HepG2 (cell line): ENCODE data around the gene SERTM2. TPM values are rescaled to one million over a fixed set of nuclear protein-coding genes. Genes with fewer than 3 reads are reported as not detected.

ENCODE experiments used
- ATAC-seq: fragments of 200-7000 bp; cut with Tn5 transposase; 3 replicates; pipeline ENCODE4 v1.9.1; 2020; ENCODE audit warnings: mild to moderate bottlenecking, moderate library complexity
- BruUV-seq: library from RNA; stranded (reverse); fragments of 400-500 nt; replicated peaks from 2 replicates; lab custom pipeline; 2021; lab: Mats Ljungman, UMichigan
- CTCF ChIA-PET: fragments of 300-600 bp; formaldehyde crosslinking; extraction: SDS; loops from one replicate; lab custom pipeline; 2021; ENCODE audit warnings: low total read pairs, inconsistent platforms, low intra/inter-chr PET ratio; lab: Yijun Ruan, JAX
- POLR2A ChIA-PET: fragments of 350-600 bp; sonication (Branson Sonifier 250); formaldehyde crosslinking; loops from one replicate; lab custom pipeline; 2020; ENCODE audit warnings: antibody characterized with exemption, inconsistent platforms; lab: Yijun Ruan, JAX
- DNase-seq: peaks from one replicate; pipeline ENCODE4 v3.0.0-alpha.2; 2015; ENCODE audit warnings: low spot score
- FAIRE-seq: peaks from 3 replicates; lab custom pipeline; 2011; peaks lifted over from hg19 to GRCh38; lab: Jason Lieb, UNC
- H2AFZ ChIP-seq: one replicate; pipeline ENCODE4 v1.6.1; 2011; ENCODE audit warnings: low read length, inconsistent platforms
- H3K27ac ChIP-seq: fragments of 300-600 bp; 3 replicates; pipeline ENCODE4 v1.8.0; 2011; ENCODE audit warnings: mixed run types, mild to moderate bottlenecking, mixed read lengths, low read length, inconsistent platforms; ENCODE audit not compliant: insufficient read depth; ENCODE audit errors: extremely low read length
- H3K27me3 ChIP-seq, 2 experiments: fragments of 200-600 bp in 1 of 2; 2 replicates in 1 of 2; 3 replicates in 1 of 2; pipeline versions ENCODE4 v1.6.0 to v1.8.0; 2011; ENCODE audit warnings: low read length in 2 of 2, mild to moderate bottlenecking in 2 of 2, moderate library complexity in 2 of 2, inconsistent platforms in 1 of 2; ENCODE audit not compliant: insufficient read depth in 2 of 2, control insufficient read depth in 1 of 2
- H3K36me3 ChIP-seq, 2 experiments: fragments of 200-600 bp in 1 of 2; replicated peaks in 1 of 2; 2 replicates in 1 of 2; 3 replicates in 1 of 2; pipeline versions ENCODE4 v1.5.1 to v1.8.0; 2011; ENCODE audit warnings: low read length in 2 of 2, inconsistent platforms in 1 of 2; ENCODE audit not compliant: insufficient read depth in 2 of 2, control insufficient read depth in 1 of 2
- H3K4me1 ChIP-seq: 2 replicates; pipeline ENCODE4 v1.5.1; 2012; ENCODE audit warnings: low read length, inconsistent platforms; ENCODE audit not compliant: insufficient read depth
- H3K4me2 ChIP-seq: 2 replicates; pipeline ENCODE4 v1.6.0; 2011; ENCODE audit warnings: low read depth, low read length, inconsistent platforms
- H3K4me3 ChIP-seq, 3 experiments: fragments of 200-600 bp in 1 of 3; sonication (generic), shearing (Covaris generic) in 1 of 3; replicated peaks in 1 of 3; 2 replicates each; pipeline ENCODE4 v1.5.1; 2011 to 2016; ENCODE audit warnings: low read length in 3 of 3, inconsistent platforms in 2 of 3, low read depth in 2 of 3, mild to moderate bottlenecking in 2 of 3, control low read depth in 1 of 3, mixed read lengths in 1 of 3; ENCODE audit not compliant: insufficient read depth in 1 of 3
- H3K79me2 ChIP-seq: one replicate; pipeline ENCODE4 v1.6.1; 2011; ENCODE audit warnings: low read length, inconsistent platforms; ENCODE audit not compliant: insufficient read depth
- H3K9ac ChIP-seq: 2 replicates; pipeline ENCODE4 v1.6.0; 2011; ENCODE audit warnings: mild to moderate bottlenecking, low read depth, low read length, inconsistent platforms; ENCODE audit not compliant: insufficient read depth
- H3K9me3 ChIP-seq: 2 replicates; pipeline ENCODE4 v1.5.1; 2012; ENCODE audit warnings: mild to moderate bottlenecking, low read length
- H4K20me1 ChIP-seq: 2 replicates; pipeline ENCODE4 v1.6.0; 2011; ENCODE audit warnings: inconsistent platforms, mild to moderate bottlenecking, low read length, moderate library complexity; ENCODE audit not compliant: insufficient read depth
- CREBL2 ChIP-seq: sonication (generic); formaldehyde crosslinking; IDR thresholded peaks from 2 replicates; pipeline ENCODE4 v1.8.1; 2023; ENCODE audit warnings: missing genetic modification reagents, mild to moderate bottlenecking, borderline replicate concordance
- CSRNP2 ChIP-seq: sonication (generic); formaldehyde crosslinking; conservative IDR thresholded peaks from 2 replicates; pipeline ENCODE4 v1.8.0; 2022; ENCODE audit warnings: low read depth, missing genetic modification reagents
- HHEX ChIP-seq: IDR thresholded peaks from 2 replicates; pipeline ENCODE4 v1.6.1; 2016; ENCODE audit warnings: control low read depth
- MXI1 ChIP-seq: IDR thresholded peaks from 3 replicates; pipeline ENCODE4 v1.6.1; 2012; ENCODE audit warnings: low read depth, low read length, inconsistent platforms, borderline replicate concordance
- SALL1 ChIP-seq: sonication (generic); formaldehyde crosslinking; IDR thresholded peaks from 2 replicates; pipeline ENCODE4 v1.8.0; 2022; ENCODE audit warnings: mild to moderate bottlenecking, missing genetic modification reagents
- THYN1 ChIP-seq: sonication (generic); formaldehyde crosslinking; IDR thresholded peaks from 2 replicates; pipeline ENCODE4 v1.8.1; 2023; ENCODE audit warnings: low read depth, mild to moderate bottlenecking, moderate library complexity, missing genetic modification reagents, borderline replicate concordance
- ZNF12 ChIP-seq: sonication (generic); formaldehyde crosslinking; IDR thresholded peaks from 2 replicates; pipeline ENCODE4 v1.5.0; 2020; ENCODE audit warnings: missing genetic modification reagents
- ZNF280D ChIP-seq: sonication (generic); formaldehyde crosslinking; IDR thresholded peaks from 2 replicates; pipeline ENCODE4 v1.5.1; 2020; ENCODE audit warnings: mild to moderate bottlenecking, missing genetic modification reagents
- ZNF512 ChIP-seq: sonication (generic); formaldehyde crosslinking; IDR thresholded peaks from 2 replicates; pipeline ENCODE4 v1.4.0; 2020; ENCODE audit warnings: mild to moderate bottlenecking, missing genetic modification reagents
- ZNF749 ChIP-seq: sonication (generic); formaldehyde crosslinking; IDR thresholded peaks from 2 replicates; pipeline ENCODE4 v1.8.0; 2022; ENCODE audit warnings: mild to moderate bottlenecking, missing genetic modification reagents, moderate library complexity, borderline replicate concordance
- WGBS: methylation state at CpG from one replicate; pipeline ENCODE4 v1.1.6; 2017; ENCODE audit warnings: low lambda C conversion rate; 5-methylcytosine and 5-hydroxymethylcytosine counted together
- in situ Hi-C: cut with HindIII; loops from 2 replicates; pipeline ENCODE4 v1.10.0; 2017; ENCODE audit warnings: low pct_unique_long_range_greater_than_20kb; ENCODE audit not compliant: extremely low pct_ligation_motif_present
- intact Hi-C: fragments of 100-400 bp; cut with micrococcal nuclease; formaldehyde crosslinking; loops from one replicate; pipeline ENCODE4 v1.10.0; 2022; ENCODE audit not compliant: unreplicated experiment
- polyA plus RNA-seq, 8 experiments: library from polyadenylated mRNA; depleted of rRNA in 3 of 8; stranded (reverse) in 7 of 8; unstranded in 1 of 8; fragments of >200 nt; fragmentation: Illumina TruSeq in 4 of 8; extraction: Trizol in 4 of 8; gene quantifications; 2 replicates each; pipeline versions ENCODE4 v1.2.1 to v1.2.3, GENCODE V29; 2011 to 2016; ENCODE audit warnings: low read depth in 4 of 8, missing spikeins in 1 of 8, mixed read lengths in 1 of 8; ENCODE audit not compliant: insufficient read depth in 1 of 8
- total RNA-seq, 5 experiments: library from RNA; depleted of rRNA; stranded (reverse); fragments of >200 nt; fragmentation: Illumina TruSeq; extraction: Trizol; gene quantifications; 2 replicates each; pipeline ENCODE4 v1.2.3, GENCODE V29; 2016; ENCODE audit warnings: low read depth in 1 of 5

The SERTM2 gene
- total and polyA plus RNA-seq, 2 of the 13 experiments (the other 11 are each of a cell fraction or from before 2014, with no cell fraction given): not detected

- POLR2A ChIA-PET: no interaction called here
- H3K4me1 ChIP-seq: no peaks in the 10 kb centered on the region
- intact Hi-C loops (no loop called here), in situ Hi-C loops (no loop called here)
- no peak overlapping the region for H3K27ac ChIP-seq
- no peak overlapping the region for H3K9ac ChIP-seq
- H3K36me3 ChIP-seq: no peaks in the 10 kb centered on the region
- CTCF ChIA-PET: no interaction called here
- no peaks in the 10 kb centered on the region for H3K79me2 ChIP-seq
- no peaks in the 10 kb centered on the region for H4K20me1 ChIP-seq
- no peak overlapping the region for H3K4me3 ChIP-seq
- H3K9me3 ChIP-seq: no peaks in the 10 kb centered on the region
- no peaks in the 10 kb centered on the region for H3K27me3 ChIP-seq
- DNase-seq (no peak), ATAC-seq (no peak), FAIRE-seq (no peak)
- no peak overlapping the region for H3K4me2 ChIP-seq
- TF ChIP-seq HHEX (CRISPR knock-in tag) (no peak), ZNF512 (CRISPR knock-in tag) (no peak), ZNF12 (CRISPR knock-in tag) (no peak), ZNF280D (no peak), ZNF749 (no peak), CSRNP2 (CRISPR knock-in tag) (no peak), THYN1 (no peak), CREBL2 (CRISPR knock-in tag) (no peak), MXI1 (no peak), SALL1 (CRISPR knock-in tag) (no peak)
- no TSS peak for BruUV-seq
- 0% methylated on average over 1 of the region's 2 CpGs for WGBS
- H2AFZ ChIP-seq: no peak overlapping the region
These were observed 44.0 kb downstream of the SERTM2 start for GRCh38 chrX:111555406-111555958.
